ENCODE results near the gene TRAF3IP3.

The TRAF3IP3 gene

GRCh38 chr1:209770636-209771415 is 15.0 kb downstream of the TRAF3IP3 start:
- H3K4me1 ChIP-seq (ENCODE audit: insufficient read depth, low read length): no peaks in the 10 kb centered on the region
- 0 out of 2 replicates have a peak, but pooled peaks cover 5% of the 10 kb centered on the region for H3K27me3 ChIP-seq (ENCODE audit: insufficient read depth, low read length)
- H3K4me3 ChIP-seq (ENCODE audit: low read length): no peak overlapping the region
- no peaks in the 10 kb centered on the region for H3K36me3 ChIP-seq (ENCODE audit: insufficient read depth, low read depth, low read length)
- no peak overlapping the region for H3K9ac ChIP-seq (ENCODE audit: low read depth, low read length)
- H3K9me3 ChIP-seq (ENCODE audit: insufficient read depth, low read depth, low read length): peaks cover 7% of the 10 kb centered on the region; the same call in 1 of the 2 replicates
- no peak overlapping the region for H3K27ac ChIP-seq (ENCODE audit: low read length)

- Histone ChIP-seq H3K4me3 (ENCODE audit: low read length) (no peak overlapping the region), H3K27ac (ENCODE audit: low read length) (no peak overlapping the region), H3K9me3 (ENCODE audit: insufficient read depth, low read depth, low read length) (peaks cover 7% of the 10 kb centered on the region; the same call in 1 of the 2 replicates), H3K9ac (ENCODE audit: low read depth, low read length) (no peak overlapping the region), H3K36me3 (ENCODE audit: insufficient read depth, low read depth, low read length) (no peaks in the 10 kb centered on the region), H3K4me1 (ENCODE audit: insufficient read depth, low read length) (no peaks in the 10 kb centered on the region), H3K27me3 (ENCODE audit: insufficient read depth, low read length) (0 out of 2 replicates have a peak, but pooled peaks cover 5% of the 10 kb centered on the region)
Measured at GRCh38 chr1:209772126-209772525, 16.3 kb downstream of the TRAF3IP3 start.

GRCh38 chr1:209774592-209774991 is 18.7 kb downstream of the TRAF3IP3 start:
- Histone ChIP-seq H3K9me3 (ENCODE audit: insufficient read depth, low read depth, low read length) (peaks cover 7% of the 10 kb centered on the region; the same call in 1 of the 2 replicates), H3K9ac (ENCODE audit: low read depth, low read length) (no peak overlapping the region), H3K27me3 (ENCODE audit: insufficient read depth, low read length) (0 out of 2 replicates have a peak, but pooled peaks cover 5% of the 10 kb centered on the region), H3K4me1 (ENCODE audit: insufficient read depth, low read length) (no peaks in the 10 kb centered on the region), H3K27ac (ENCODE audit: low read length) (no peak overlapping the region), H3K4me3 (ENCODE audit: low read length) (no peak overlapping the region), H3K36me3 (ENCODE audit: insufficient read depth, low read depth, low read length) (no peaks in the 10 kb centered on the region)

- H3K9ac ChIP-seq (ENCODE audit: low read depth, low read length): no peak overlapping the region
- no peak overlapping the region for H3K27ac ChIP-seq (ENCODE audit: low read length)
- H3K4me3 ChIP-seq (ENCODE audit: low read length): no peak overlapping the region
- no peaks in the 10 kb centered on the region for H3K36me3 ChIP-seq (ENCODE audit: insufficient read depth, low read depth, low read length)
- peaks cover 7% of the 10 kb centered on the region; the same call in 1 of the 2 replicates for H3K9me3 ChIP-seq (ENCODE audit: insufficient read depth, low read depth, low read length)
- H3K27me3 ChIP-seq (ENCODE audit: insufficient read depth, low read length): 0 out of 2 replicates have a peak, but pooled peaks cover 5% of the 10 kb centered on the region
- no peaks in the 10 kb centered on the region for H3K4me1 ChIP-seq (ENCODE audit: insufficient read depth, low read length)
Measured at GRCh38 chr1:209775678-209776077, 19.8 kb downstream of the TRAF3IP3 start.

- H3K4me1 ChIP-seq (ENCODE audit: insufficient read depth, low read length): no peaks in the 10 kb centered on the region
- H3K36me3 ChIP-seq (ENCODE audit: insufficient read depth, low read depth, low read length): no peaks in the 10 kb centered on the region
- no peak overlapping the region for H3K27ac ChIP-seq (ENCODE audit: low read length)
- no peak overlapping the region for H3K9ac ChIP-seq (ENCODE audit: low read depth, low read length)
- no peak overlapping the region for H3K4me3 ChIP-seq (ENCODE audit: low read length)
- no peaks in the 10 kb centered on the region for H3K9me3 ChIP-seq (ENCODE audit: insufficient read depth, low read depth, low read length)
- H3K27me3 ChIP-seq (ENCODE audit: insufficient read depth, low read length): 0 out of 2 replicates have a peak, but pooled peaks cover 5% of the 10 kb centered on the region
Measured at GRCh38 chr1:209777587-209777986, 21.7 kb downstream of the TRAF3IP3 start.

- no peak overlapping the region for H3K9ac ChIP-seq (ENCODE audit: low read depth, low read length)
- 0 out of 2 replicates have a peak, but pooled peaks cover 4% of the 10 kb centered on the region for H3K27me3 ChIP-seq (ENCODE audit: insufficient read depth, low read length)
- H3K36me3 ChIP-seq (ENCODE audit: insufficient read depth, low read depth, low read length): peaks cover 4% of the 10 kb centered on the region; the same call in 1 of the 2 replicates
- H3K4me1 ChIP-seq (ENCODE audit: insufficient read depth, low read length): no peaks in the 10 kb centered on the region
- no peak overlapping the region for H3K27ac ChIP-seq (ENCODE audit: low read length)
- no peak overlapping the region for H3K4me3 ChIP-seq (ENCODE audit: low read length)
- H3K9me3 ChIP-seq (ENCODE audit: insufficient read depth, low read depth, low read length): no peaks in the 10 kb centered on the region
Measured at GRCh38 chr1:209778102-209778501, 22.2 kb downstream of the TRAF3IP3 start.

- Histone ChIP-seq H3K4me3 (ENCODE audit: low read length) (no peak overlapping the region), H3K4me1 (ENCODE audit: insufficient read depth, low read length) (no peaks in the 10 kb centered on the region), H3K27ac (ENCODE audit: low read length) (no peak overlapping the region), H3K9ac (ENCODE audit: low read depth, low read length) (no peak overlapping the region), H3K36me3 (ENCODE audit: insufficient read depth, low read depth, low read length) (peaks cover 5% of the 10 kb centered on the region; the same call in 1 of the 2 replicates), H3K9me3 (ENCODE audit: insufficient read depth, low read depth, low read length) (no peaks in the 10 kb centered on the region; the same call in 1 of the 2 replicates), H3K27me3 (ENCODE audit: insufficient read depth, low read length) (0 out of 2 replicates have a peak, but pooled peaks cover under 1% of the 10 kb centered on the region)
Measured at GRCh38 chr1:209780268-209780667, 24.4 kb downstream of the TRAF3IP3 start.

GRCh38 chr1:209783386-209783785 is 27.5 kb downstream of the TRAF3IP3 start:
- Histone ChIP-seq H3K9me3 (ENCODE audit: insufficient read depth, low read depth, low read length) (no peaks in the 10 kb centered on the region; the same call in 1 of the 2 replicates), H3K4me1 (ENCODE audit: insufficient read depth, low read length) (no peaks in the 10 kb centered on the region), H3K27ac (ENCODE audit: low read length) (no peak overlapping the region), H3K9ac (ENCODE audit: low read depth, low read length) (peak overlapping the region; percentile 97; the same call in 1 of the 2 replicates), H3K36me3 (ENCODE audit: insufficient read depth, low read depth, low read length) (peaks cover 5% of the 10 kb centered on the region; the same call in 1 of the 2 replicates), H3K4me3 (ENCODE audit: low read length) (peak overlapping the region; percentile 98), H3K27me3 (ENCODE audit: insufficient read depth, low read length) (peaks cover 28% of the 10 kb centered on the region; the same call in 1 of the 2 replicates)

- peak within 1 kb of the TSS; percentile 98 for H3K4me3 ChIP-seq (ENCODE audit: low read length)
- H3K36me3 ChIP-seq (ENCODE audit: insufficient read depth, low read depth, low read length): peaks cover 5% of the 10 kb centered on the region; the same call in 1 of the 2 replicates
- peaks cover 28% of the 10 kb centered on the region; the same call in 1 of the 2 replicates for H3K27me3 ChIP-seq (ENCODE audit: insufficient read depth, low read length)
- H3K9me3 ChIP-seq (ENCODE audit: insufficient read depth, low read depth, low read length): no peaks in the 10 kb centered on the region; the same call in 1 of the 2 replicates
- peak within 1 kb of the TSS; percentile 66 for H3K27ac ChIP-seq (ENCODE audit: low read length)
- H3K9ac ChIP-seq (ENCODE audit: low read depth, low read length): peak within 1 kb of the TSS; percentile 97
- H3K4me1 ChIP-seq (ENCODE audit: insufficient read depth, low read length): no peaks in the 10 kb centered on the region
Measured at GRCh38 chr1:209784265-209785169, 28.7 kb downstream of the TRAF3IP3 start, which contains the start of gene C1orf74. TSS of gene C1orf74 (minus strand) at chr1:209784559. CDS start at chr1:209783634, 925 bp downstream.

GRCh38 chr1:209785592-209785991 is 29.7 kb downstream of the TRAF3IP3 start:
- no peaks in the 10 kb centered on the region; the same call in 1 of the 2 replicates for H3K9me3 ChIP-seq (ENCODE audit: insufficient read depth, low read depth, low read length)
- peaks cover 9% of the 10 kb centered on the region; the same call in 1 of the 2 replicates for H3K36me3 ChIP-seq (ENCODE audit: insufficient read depth, low read depth, low read length)
- no peak overlapping the region for H3K9ac ChIP-seq (ENCODE audit: low read depth, low read length)
- H3K27me3 ChIP-seq (ENCODE audit: insufficient read depth, low read length): peaks cover 28% of the 10 kb centered on the region; the same call in 1 of the 2 replicates
- no peak overlapping the region for H3K27ac ChIP-seq (ENCODE audit: low read length)
- H3K4me1 ChIP-seq (ENCODE audit: insufficient read depth, low read length): no peaks in the 10 kb centered on the region
- no peak overlapping the region for H3K4me3 ChIP-seq (ENCODE audit: low read length)

GRCh38 chr1:209786146-209786545 is 30.3 kb downstream of the TRAF3IP3 start:
- Histone ChIP-seq H3K4me1 (ENCODE audit: insufficient read depth, low read length) (no peaks in the 10 kb centered on the region), H3K36me3 (ENCODE audit: insufficient read depth, low read depth, low read length) (peaks cover 10% of the 10 kb centered on the region; the same call in 1 of the 2 replicates), H3K9ac (ENCODE audit: low read depth, low read length) (no peak overlapping the region), H3K4me3 (ENCODE audit: low read length) (no peak overlapping the region), H3K9me3 (ENCODE audit: insufficient read depth, low read depth, low read length) (no peaks in the 10 kb centered on the region; the same call in 1 of the 2 replicates), H3K27me3 (ENCODE audit: insufficient read depth, low read length) (peaks cover 28% of the 10 kb centered on the region; the same call in 1 of the 2 replicates), H3K27ac (ENCODE audit: low read length) (no peak overlapping the region)

All from iPS-20b (cell line).